HG02642 (cell line): ENCODE results near the gene AR.

Experiments used
- ATAC-seq: cut with Tn5 transposase; IDR thresholded peaks from one replicate; pipeline ENCODE4 v1.9.1; 2021; ENCODE audit warnings: mild to moderate bottlenecking; ENCODE audit not compliant: unreplicated experiment, poor library complexity

Gene AR

GRCh38 chrX:67721321-67721720, 177.5 kb downstream of the AR start:
- no peak for ATAC-seq

GRCh38 chrX:67723580-67724351, 179.9 kb downstream of the AR start:
- no peak for ATAC-seq

GRCh38 chrX:67724359-67725110, 180.7 kb downstream of the AR start:
- ATAC-seq = no peak

GRCh38 chrX:67725471-67725870, 181.7 kb downstream of the AR start:
- no peak for ATAC-seq

- no peak for ATAC-seq
These were observed 182.2 kb downstream of the AR start for GRCh38 chrX:67726018-67726417.

GRCh38 chrX:67727576-67727975, 183.8 kb downstream of the AR start:
- no peak for ATAC-seq

- ATAC-seq = no peak
These were observed 186.5 kb downstream of the AR start for GRCh38 chrX:67730296-67730695.

- ATAC-seq = no peak
These were observed 187.2 kb downstream of the AR start for GRCh38 chrX:67731061-67731460.

- no peak for ATAC-seq
These were observed 189.0 kb downstream of the AR start for GRCh38 chrX:67732864-67733263.

GRCh38 chrX:67734111-67734753, 190.4 kb downstream of the AR start:
- ATAC-seq = no peak

- ATAC-seq = no peak
These were observed 205.7 kb downstream of the AR start for GRCh38 chrX:67749536-67749935.

- ATAC-seq = no peak
These were observed 206.9 kb downstream of the AR start for GRCh38 chrX:67750694-67751093.

GRCh38 chrX:67759018-67759417, 215.2 kb downstream of the AR start:
- no peak for ATAC-seq

GRCh38 chrX:67777148-67777547, 233.3 kb downstream of the AR start:
- ATAC-seq = no peak

GRCh38 chrX:67779099-67779498, 235.3 kb downstream of the AR start:
- no peak for ATAC-seq
